IMR-90 (cell line): ENCODE data around the gene SPATA17.

Experiments used
- POLR2A ChIP-seq: IDR thresholded peaks from 2 replicates; pipeline ENCODE4 v1.6.1; 2012; ENCODE audit warnings: mild to moderate bottlenecking, low read depth, low read length
- RAD21 ChIP-seq: IDR thresholded peaks from 2 replicates; pipeline ENCODE4 v1.6.1; 2012; ENCODE audit warnings: low read length, improper control_type of control experiment
- TF ChIP-seq, protein P1 (sequence below): fragments of 150-350 bp; IDR thresholded peaks from 2 replicates; pipeline ENCODE4 v1.6.1; 2016; ENCODE audit warnings: low read depth, mild to moderate bottlenecking, low read length, moderate library complexity, borderline replicate concordance

DNA sequence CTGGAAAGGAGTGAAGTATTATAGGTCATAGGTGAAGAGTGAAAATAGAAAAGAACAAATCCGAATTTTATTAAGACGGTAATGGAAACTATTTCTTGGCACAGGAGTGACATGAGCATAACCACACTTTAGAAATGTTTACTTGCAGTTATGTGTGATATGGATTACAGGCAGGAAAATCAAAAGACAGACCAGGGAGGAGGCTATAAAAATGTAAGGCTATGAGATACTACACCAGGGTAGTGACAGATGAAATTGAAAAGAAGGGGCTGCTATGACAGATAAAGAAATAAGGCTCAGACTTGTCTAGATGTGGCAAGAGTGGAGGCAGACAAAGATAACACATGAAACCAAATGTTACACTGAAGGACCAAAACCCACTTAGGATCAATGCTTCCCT, 32.0 kb upstream of the SPATA17 start:
- no peak for TF ChIP-seq POLR2A
- no peak for TF ChIP-seq RAD21
- TF ChIP-seq, protein P1, sequence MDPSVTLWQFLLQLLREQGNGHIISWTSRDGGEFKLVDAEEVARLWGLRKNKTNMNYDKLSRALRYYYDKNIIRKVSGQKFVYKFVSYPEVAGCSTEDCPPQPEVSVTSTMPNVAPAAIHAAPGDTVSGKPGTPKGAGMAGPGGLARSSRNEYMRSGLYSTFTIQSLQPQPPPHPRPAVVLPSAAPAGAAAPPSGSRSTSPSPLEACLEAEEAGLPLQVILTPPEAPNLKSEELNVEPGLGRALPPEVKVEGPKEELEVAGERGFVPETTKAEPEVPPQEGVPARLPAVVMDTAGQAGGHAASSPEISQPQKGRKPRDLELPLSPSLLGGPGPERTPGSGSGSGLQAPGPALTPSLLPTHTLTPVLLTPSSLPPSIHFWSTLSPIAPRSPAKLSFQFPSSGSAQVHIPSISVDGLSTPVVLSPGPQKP = no peak
